Calu3 (cell line): ENCODE data around the gene UFL1. TPM values are rescaled to one million over a fixed set of nuclear protein-coding genes. Genes with fewer than 3 reads are reported as not detected.

Experiments used
- BruUV-seq: library from RNA; stranded (reverse); fragments of 400-500 nt; replicated peaks from 2 replicates; lab custom pipeline; 2021; lab: Mats Ljungman, UMichigan
- CTCF ChIA-PET: fragments of 300-600 bp; sonication (Branson Sonifier 250); formaldehyde crosslinking; loops from one replicate; lab custom pipeline; 2022; ENCODE audit warnings: antibody characterized with exemption; lab: Charles Lee
- DNase-seq: peaks from one replicate; pipeline ENCODE4 v3.0.0; 2022
- H3K27ac Mint-ChIP-seq: one replicate; pipeline ENCODE4 v1.8.0; 2022; ENCODE audit warnings: mixed read lengths; ENCODE audit not compliant: unreplicated experiment
- H3K27me3 Mint-ChIP-seq: one replicate; pipeline ENCODE4 v1.8.0; 2022; ENCODE audit warnings: mixed read lengths; ENCODE audit not compliant: unreplicated experiment
- H3K36me3 Mint-ChIP-seq: one replicate; pipeline ENCODE4 v1.8.0; 2022; ENCODE audit warnings: mild to moderate bottlenecking, moderate library complexity, mixed read lengths; ENCODE audit not compliant: insufficient read depth, unreplicated experiment
- H3K4me1 Mint-ChIP-seq: one replicate; pipeline ENCODE4 v1.8.0; 2022; ENCODE audit warnings: mild to moderate bottlenecking, low read depth, mixed read lengths; ENCODE audit not compliant: unreplicated experiment
- H3K4me3 Mint-ChIP-seq: one replicate; pipeline ENCODE4 v1.8.0; 2022; ENCODE audit warnings: mild to moderate bottlenecking, low read depth, moderate library complexity, mixed read lengths; ENCODE audit not compliant: unreplicated experiment
- H3K9me3 Mint-ChIP-seq: one replicate; pipeline ENCODE4 v1.8.0; 2022; ENCODE audit warnings: low read depth, mixed read lengths; ENCODE audit not compliant: unreplicated experiment
- CTCF ChIP-seq: fragments of 200-600 bp; IDR thresholded peaks from one replicate; pipeline ENCODE4 v1.8.0; 2022; ENCODE audit warnings: antibody characterized with exemption; ENCODE audit not compliant: unreplicated experiment
- intact Hi-C: fragments of 100-400 bp; cut with micrococcal nuclease; formaldehyde crosslinking; loops from one replicate; pipeline ENCODE4 v1.10.0; 2022; ENCODE audit not compliant: unreplicated experiment
- total RNA-seq: library from RNA; stranded (reverse); gene quantifications from 2 replicates; pipeline ENCODE4 v1.2.3, GENCODE V29; 2022

UFL1 gene
- total RNA-seq, 1 experiment from 2014 or later = 16.5 TPM

GRCh38 chr6:96570053-96570452 is 48.4 kb downstream of the UFL1 start:
- Mint-ChIP-seq H3K9me3 (peaks cover 13% of the 10 kb centered on the region), H3K27ac (no peak overlapping the region), H3K36me3 (no peaks in the 10 kb centered on the region), H3K4me3 (no peak overlapping the region), H3K4me1 (no peaks in the 10 kb centered on the region), H3K27me3 (no peaks in the 10 kb centered on the region)
- DNase-seq = no peak
- CTCF ChIA-PET = no interaction called here
- BruUV-seq = no TSS peak
- no peak for TF ChIP-seq CTCF
- intact Hi-C loops = no loop called here

- CTCF ChIA-PET = no interaction called here
- DNase-seq = no peak
- Mint-ChIP-seq H3K4me3 (no peak overlapping the region), H3K36me3 (no peaks in the 10 kb centered on the region), H3K4me1 (no peaks in the 10 kb centered on the region), H3K27me3 (no peaks in the 10 kb centered on the region), H3K27ac (no peak overlapping the region), H3K9me3 (peaks cover 14% of the 10 kb centered on the region)
- BruUV-seq = no TSS peak
- intact Hi-C loops = no loop called here
- TF ChIP-seq CTCF = no peak
Measured at GRCh38 chr6:96571551-96571950, 49.9 kb downstream of the UFL1 start.

- CTCF ChIA-PET = no interaction called here
- no TSS peak for BruUV-seq
- H3K27ac Mint-ChIP-seq = no peak overlapping the region
- H3K27me3 Mint-ChIP-seq = no peaks in the 10 kb centered on the region
- no peak for TF ChIP-seq CTCF
- no peak overlapping the region for H3K4me3 Mint-ChIP-seq
- no peaks in the 10 kb centered on the region for H3K4me1 Mint-ChIP-seq
- H3K9me3 Mint-ChIP-seq = peaks cover 5% of the 10 kb centered on the region
- no peaks in the 10 kb centered on the region for H3K36me3 Mint-ChIP-seq
- intact Hi-C loops = no loop called here
- no peak for DNase-seq
Measured at GRCh38 chr6:96575359-96575758, 53.8 kb downstream of the UFL1 start.

- intact Hi-C loops = no loop called here
- no peaks in the 10 kb centered on the region for H3K27me3 Mint-ChIP-seq
- TF ChIP-seq CTCF = no peak
- no peak for DNase-seq
- H3K4me3 Mint-ChIP-seq = no peak overlapping the region
- no peaks in the 10 kb centered on the region for H3K4me1 Mint-ChIP-seq
- peaks cover 2% of the 10 kb centered on the region for H3K9me3 Mint-ChIP-seq
- BruUV-seq = no TSS peak
- CTCF ChIA-PET = no interaction called here
- no peak overlapping the region for H3K27ac Mint-ChIP-seq
- H3K36me3 Mint-ChIP-seq = no peaks in the 10 kb centered on the region
Measured at GRCh38 chr6:96576221-96576620, 54.6 kb downstream of the UFL1 start.
